HG03280 (cell line): ENCODE data around the gene SYNPO2.

Source experiments
- ATAC-seq: cut with Tn5 transposase; IDR thresholded peaks from one replicate; pipeline ENCODE4 v1.9.1; 2021; ENCODE audit warnings: mild to moderate bottlenecking, moderate library complexity; ENCODE audit not compliant: unreplicated experiment

The SYNPO2 gene

GRCh38 chr4:118881512-118882146 is 7.0 kb upstream of the SYNPO2 start:
- ATAC-seq: no peak

GRCh38 chr4:118883861-118884260 is 4.8 kb upstream of the SYNPO2 start:
- no peak for ATAC-seq

DNA sequence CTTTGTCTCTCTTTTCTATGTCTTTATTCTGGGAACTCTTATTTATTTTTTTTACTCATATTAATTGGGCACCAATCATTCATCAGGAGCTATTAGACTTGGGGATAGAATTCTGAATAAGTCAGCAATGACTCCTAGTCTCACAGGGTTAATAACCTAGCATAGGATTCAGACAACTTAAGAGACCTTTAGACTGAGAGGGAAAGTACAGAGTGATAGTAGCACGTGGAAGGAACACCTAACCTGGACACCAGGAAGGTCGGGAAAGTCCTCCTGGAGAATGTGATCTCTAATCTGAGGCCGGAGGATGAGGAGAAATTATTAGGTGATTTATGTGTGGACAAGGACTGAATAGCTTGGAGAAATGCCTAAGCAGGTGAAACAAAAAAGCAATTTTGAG is 3.9 kb upstream of the SYNPO2 start:
- ATAC-seq: no peak

DNA sequence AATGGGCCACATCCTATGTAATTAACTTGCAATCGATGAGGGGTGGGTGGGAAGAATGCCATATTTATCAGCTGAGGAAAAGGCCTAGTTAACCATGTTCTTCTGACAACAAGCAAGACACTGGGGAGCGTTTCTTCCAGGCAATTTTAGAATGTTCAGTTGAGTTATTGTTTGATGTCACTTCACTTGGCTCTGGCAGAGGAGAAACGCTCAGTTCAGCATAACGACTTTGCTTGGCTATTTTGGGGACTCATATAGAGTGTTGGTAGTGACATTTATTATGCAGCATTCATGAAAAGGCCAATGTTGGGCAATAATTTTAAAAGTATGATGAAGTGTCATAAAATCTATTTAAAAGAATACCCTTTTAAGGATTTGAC is 648 bp downstream of the SYNPO2 start:
- no peak for ATAC-seq

GRCh38 chr4:118894034-118894433 is 5.4 kb downstream of the SYNPO2 start:
- ATAC-seq: no peak

GRCh38 chr4:118898221-118898620 is 9.6 kb downstream of the SYNPO2 start:
- no peak for ATAC-seq

DNA sequence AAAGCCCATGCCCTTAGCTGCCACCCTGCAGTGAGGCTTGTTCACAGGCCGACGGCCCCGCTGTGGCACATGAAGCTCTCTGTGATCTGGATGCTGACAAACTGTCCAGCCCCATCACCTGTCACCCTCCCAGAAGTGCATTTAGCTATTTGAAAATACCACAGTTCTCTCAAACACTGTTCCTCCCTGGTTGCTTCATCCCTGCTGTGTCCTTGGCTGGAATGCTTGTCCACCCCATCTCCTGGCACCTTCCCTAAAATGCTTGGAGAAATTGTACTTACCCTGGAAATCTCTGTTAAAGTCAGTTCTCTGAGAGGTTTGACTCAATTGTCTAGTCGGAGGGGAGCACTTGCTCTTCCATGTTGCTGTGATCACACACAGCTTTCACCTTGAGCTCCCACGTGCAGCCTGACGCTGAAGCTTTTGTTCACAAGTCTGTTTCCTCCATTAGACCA is 10.1 kb downstream of the SYNPO2 start:
- ATAC-seq: no peak

DNA sequence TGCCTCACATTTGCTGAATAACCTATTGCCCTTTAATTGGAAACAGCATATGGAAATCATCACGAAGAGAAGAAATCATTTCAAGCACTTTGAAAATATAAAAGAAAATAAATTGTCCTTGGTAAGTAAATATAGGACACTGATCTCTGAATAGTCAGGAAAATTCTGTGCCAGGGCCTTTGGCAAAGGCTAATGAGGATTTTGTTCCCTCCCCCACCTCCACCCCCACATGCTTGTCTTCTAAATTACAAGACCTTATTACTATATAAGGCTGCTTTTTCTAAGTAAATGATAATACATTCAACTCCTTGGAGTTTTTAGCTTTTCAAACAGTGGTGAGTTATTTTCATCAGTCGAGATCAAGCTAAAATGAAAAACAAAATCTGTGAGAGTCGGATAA is 15.8 kb downstream of the SYNPO2 start:
- no peak for ATAC-seq

DNA sequence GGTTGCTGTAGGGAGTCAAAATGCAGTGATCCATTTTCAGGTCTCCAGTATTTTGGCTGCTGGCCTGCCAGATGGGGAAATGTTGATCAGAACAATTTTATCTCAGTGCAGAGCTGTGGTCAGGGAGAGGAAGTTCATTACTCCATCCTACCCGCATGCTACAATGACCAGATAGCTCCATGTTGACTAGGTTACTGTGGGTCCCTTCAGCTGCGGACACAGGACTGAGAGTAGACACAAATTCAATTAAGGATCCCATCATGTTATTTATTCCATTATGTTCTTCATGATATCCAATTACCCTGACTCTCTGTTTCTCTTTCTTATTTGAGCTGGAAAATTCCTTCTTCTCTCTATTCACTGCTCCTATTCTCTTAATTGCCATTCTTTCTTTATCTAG is 16.3 kb downstream of the SYNPO2 start:
- ATAC-seq: no peak

- ATAC-seq: no peak
These were observed 16.9 kb downstream of the SYNPO2 start for GRCh38 chr4:118905566-118905965.

DNA sequence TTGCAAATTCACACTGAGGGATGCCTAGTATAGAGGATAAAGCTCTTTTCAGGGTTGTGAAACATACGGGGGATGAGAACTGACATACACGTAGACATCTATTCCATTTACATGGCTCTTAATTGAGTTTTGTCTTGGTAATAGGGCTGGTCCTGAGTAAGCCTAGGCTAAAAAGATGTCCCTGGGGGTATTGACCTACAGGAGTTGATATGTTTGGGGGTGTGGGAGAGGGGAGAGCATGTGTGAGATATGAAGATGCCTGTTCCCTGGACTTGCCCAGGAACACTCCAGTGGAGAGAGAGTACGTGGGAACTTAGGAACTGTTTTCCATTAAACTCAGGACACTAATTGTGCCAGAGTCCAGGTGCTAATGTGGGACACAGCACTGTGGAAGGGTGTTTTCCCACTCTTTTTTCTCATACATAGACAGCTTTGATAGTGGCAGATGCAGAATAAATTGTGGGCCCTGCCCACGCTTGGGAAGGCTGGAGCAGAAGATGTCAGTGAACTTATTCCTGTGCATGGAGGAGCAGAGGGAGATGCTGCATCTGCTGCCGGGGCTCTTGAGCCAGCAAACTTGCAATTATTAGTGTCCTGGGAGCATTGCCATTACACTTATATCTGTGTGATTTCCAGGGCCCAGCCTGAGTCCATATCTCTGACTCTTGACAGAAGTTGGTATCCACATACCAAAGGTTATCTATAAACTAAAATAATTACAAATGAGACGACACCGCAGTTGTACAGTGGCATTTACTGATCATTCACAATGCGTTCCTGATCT is 20.7 kb downstream of the SYNPO2 start:
- no peak for ATAC-seq

DNA sequence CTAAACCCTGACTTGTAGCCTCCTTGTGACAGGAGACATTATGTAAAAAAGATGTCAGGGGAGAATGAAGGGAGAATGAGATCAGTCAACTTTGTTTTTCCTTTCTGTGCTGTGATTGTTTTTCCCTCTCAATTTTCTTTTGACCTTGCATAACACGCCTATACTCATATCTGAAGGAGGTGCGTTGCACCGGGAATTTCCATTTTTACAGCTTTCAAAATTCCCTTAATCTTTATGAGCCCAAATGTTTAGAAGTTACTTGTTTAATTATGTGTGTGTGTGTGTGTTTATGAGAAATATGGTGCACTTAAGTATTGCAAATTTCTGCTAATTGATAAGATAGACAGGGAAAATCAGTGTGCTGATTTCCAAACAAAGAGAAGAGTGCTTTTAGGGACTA is 21.6 kb downstream of the SYNPO2 start:
- no peak for ATAC-seq

GRCh38 chr4:118911238-118911703 is 22.6 kb downstream of the SYNPO2 start:
- ATAC-seq: no peak

DNA sequence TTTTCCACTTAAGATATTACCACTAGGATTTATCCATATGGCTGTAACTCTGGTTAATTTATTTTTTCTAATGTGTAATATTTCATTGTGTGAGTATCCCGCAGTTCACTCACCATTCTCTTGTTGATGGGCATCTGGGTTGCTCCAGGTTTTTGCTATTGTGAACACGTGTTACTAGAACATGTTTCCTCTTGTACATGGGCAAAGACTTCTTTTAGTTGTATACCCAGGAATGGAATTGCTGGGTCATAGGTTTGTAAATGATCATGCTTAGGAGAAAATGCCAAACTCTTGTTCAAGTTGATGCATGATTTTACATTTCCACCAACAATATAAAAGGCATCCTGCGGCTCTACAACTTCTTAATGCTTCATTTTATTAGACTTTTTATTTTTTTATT is 26.8 kb downstream of the SYNPO2 start:
- no peak for ATAC-seq

DNA sequence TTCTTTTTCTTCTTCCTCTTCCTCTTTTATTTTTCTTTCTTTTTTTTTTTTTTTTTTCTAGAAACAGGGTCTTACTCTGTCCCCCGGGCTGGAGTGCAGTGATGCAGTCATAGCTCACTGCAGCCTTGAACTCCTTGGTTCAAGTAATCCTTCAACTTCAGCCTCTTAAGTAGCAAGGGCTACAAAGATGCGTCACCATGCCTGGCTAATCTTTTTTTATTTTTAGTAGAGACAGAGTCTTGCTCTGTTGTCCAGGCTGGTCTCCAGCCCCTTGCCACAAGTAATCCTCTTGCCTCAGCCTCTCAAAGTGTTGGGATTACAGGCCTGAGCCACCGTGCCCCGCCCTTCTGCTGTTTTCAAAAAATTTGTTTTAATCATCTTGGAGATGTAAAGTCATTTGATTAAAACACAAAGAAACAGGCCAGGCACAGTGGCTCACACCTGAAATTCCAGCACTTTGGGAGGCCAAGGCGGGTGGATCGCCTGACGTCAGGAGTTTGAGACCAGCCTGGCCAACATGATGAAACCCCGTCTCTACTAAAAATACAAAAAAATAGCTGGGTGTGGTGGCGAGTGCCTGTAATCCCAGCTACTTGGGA is 28.1 kb downstream of the SYNPO2 start:
- ATAC-seq: no peak

DNA sequence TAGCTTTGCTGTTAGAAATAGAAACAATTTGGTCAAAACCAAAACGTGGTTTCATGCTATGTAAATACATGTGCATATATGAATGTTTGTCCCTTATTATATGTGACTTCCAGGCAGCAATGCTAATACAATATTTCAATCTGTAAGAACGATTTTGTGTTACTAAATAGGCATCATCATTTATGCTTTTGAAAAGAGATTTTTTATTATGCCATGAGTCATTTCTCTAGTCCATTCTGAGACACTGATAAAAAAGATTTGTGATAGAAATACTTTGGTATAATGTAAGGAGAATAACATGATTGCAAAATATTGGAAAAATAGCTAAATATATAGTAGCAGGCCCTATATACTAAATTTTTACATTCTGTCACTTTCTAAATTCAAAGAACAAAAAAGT is 28.9 kb downstream of the SYNPO2 start:
- no peak for ATAC-seq

DNA sequence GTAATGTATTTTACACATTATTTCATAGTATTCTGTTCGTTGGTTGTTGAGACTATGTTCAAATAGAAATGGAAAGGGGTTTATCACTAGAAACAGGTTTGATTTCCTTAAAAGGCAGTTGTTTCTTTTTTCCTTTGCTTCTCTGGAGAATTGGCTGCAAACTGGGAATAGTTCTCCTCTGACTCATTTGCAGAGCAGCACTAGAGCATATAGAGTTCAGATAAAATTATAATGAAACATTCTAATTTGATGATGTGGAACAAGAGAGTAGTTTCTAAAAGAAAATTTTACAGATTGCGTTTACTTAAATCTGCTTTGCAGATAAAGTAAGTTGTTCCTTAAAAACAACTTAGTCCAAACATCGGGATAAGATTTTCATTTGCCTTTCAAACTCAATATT is 29.7 kb downstream of the SYNPO2 start:
- no peak for ATAC-seq

- no peak for ATAC-seq
These were observed 31.6 kb downstream of the SYNPO2 start for GRCh38 chr4:118920247-118920646.

GRCh38 chr4:118921786-118922185 is 33.1 kb downstream of the SYNPO2 start:
- no peak for ATAC-seq

GRCh38 chr4:118923891-118924290 is 35.2 kb downstream of the SYNPO2 start:
- ATAC-seq: no peak

GRCh38 chr4:118927974-118928373 is 39.3 kb downstream of the SYNPO2 start:
- no peak for ATAC-seq

DNA sequence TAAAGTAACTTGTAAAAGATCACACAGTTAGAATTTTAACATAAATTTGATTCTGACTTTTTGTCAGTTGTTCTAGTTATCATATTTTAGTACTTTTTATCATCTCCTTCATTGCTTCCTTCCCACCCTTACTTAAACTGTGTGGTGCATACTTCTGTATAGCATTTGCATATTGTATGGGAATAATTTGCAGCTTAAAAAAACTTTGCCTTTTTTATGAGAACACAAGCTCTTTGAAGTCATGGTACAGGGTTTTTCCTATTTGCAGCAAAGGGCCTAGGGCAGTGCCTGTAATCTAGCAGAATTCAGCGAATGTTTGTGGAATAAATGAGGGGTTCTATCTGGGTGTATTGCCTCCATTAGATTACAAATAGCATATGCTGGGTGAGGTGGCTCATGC is 41.6 kb downstream of the SYNPO2 start:
- no peak for ATAC-seq
